ENCODE results near the gene KIF1C. TPM values are rescaled to one million over a fixed set of nuclear protein-coding genes. Genes with fewer than 3 reads are reported as not detected.
A peak's percentile ranks its signal among the peaks of the same experiment; 100 is the strongest.

Gene KIF1C
- total and polyA plus RNA-seq, 9 of the 15 experiments (the other 6 are each of a cell fraction or from before 2014, with no cell fraction given) = 0.38 to 68.4 (median 25.1) TPM

DNA sequence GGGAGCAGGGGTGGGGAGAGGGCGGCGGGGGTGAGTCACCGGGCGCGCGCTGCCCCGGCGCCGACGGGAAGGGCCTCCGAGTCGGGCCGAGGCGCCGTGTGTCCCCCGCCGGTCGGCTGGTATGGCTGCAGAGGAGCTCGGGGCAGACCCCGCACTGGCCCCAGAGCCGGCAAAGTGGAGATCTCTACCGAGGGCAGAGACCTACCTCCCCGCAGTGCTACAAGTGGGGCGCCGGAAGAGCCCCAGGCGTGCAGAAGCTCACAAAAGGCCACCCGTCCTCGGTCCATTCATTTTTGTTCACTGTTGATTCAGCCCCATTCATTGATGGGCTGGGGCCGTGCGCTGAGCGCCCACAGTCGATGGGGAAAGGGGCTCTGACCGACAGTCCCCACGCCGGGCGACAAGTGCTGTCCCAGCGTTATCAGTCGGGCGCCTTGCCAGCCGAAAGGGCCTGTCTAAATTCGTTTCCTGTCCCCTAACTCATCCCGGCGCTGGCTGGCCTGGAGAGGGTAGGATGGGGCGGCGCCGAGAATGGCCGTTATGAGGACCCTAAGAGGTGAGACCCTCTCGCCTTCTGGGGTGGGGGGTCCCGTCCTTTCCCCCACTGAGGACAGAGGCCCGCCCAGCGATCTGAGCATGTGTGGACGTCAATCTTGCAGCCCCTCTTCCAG lies 47.5 kb upstream of the KIF1C start (continued):
- TF ChIP-seq ID3 (CRISPR knock-in tag; IDR thresholded peaks at IDR 0.05) (no peak), ID3 (tag; IDR thresholded peaks at IDR 0.05) (no peak), YY1 (IDR thresholded peaks at IDR 0.05; ENCODE audit: borderline replicate concordance in 1 of 3, control insufficient read depth in 1 of 3, extremely low read depth in 1 of 3, insufficient read depth in 3 of 3, insufficient read length in 1 of 3, insufficient replicate concordance in 2 of 3, low read depth in 1 of 3, low read length in 2 of 3) (peak in 1 of 3 experiments; percentile 25), MAZ (CRISPR knock-in tag; conservative IDR thresholded peaks at IDR 0.05 in 1 of 2, IDR thresholded peaks at IDR 0.05 in 1 of 2) (peak; percentile 1 to 71; a peak in 2 of 4 replicates), MYNN (IDR thresholded peaks at IDR 0.05) (no peak), MYNN (CRISPR knock-in tag; IDR thresholded peaks at IDR 0.05) (no peak), STAT5A (IDR thresholded peaks at IDR 0.05; ENCODE audit: borderline replicate concordance, low read length) (no peak), ESRRA (IDR thresholded peaks at IDR 0.05; ENCODE audit: borderline replicate concordance, low read depth) (no peak), L3MBTL2 (IDR thresholded peaks at IDR 0.05) (0 out of 2 replicates have a peak, but pooled peaks have one; percentile 9), ZNF217 (CRISPR knock-in tag; IDR thresholded peaks at IDR 0.05) (no peak), ARID1B (IDR thresholded peaks at IDR 0.05) (peak; percentile 44), TCF15 (CRISPR knock-in tag; IDR thresholded peaks at IDR 0.05) (no peak), ETV1 (tag; conservative IDR thresholded peaks at IDR 0.05; ENCODE audit: low read depth) (peak; percentile 41; the same call in 1 of the 2 replicates), YBX1 (IDR thresholded peaks at IDR 0.05) (no peak)
- TF ChIP-seq, protein P1, sequence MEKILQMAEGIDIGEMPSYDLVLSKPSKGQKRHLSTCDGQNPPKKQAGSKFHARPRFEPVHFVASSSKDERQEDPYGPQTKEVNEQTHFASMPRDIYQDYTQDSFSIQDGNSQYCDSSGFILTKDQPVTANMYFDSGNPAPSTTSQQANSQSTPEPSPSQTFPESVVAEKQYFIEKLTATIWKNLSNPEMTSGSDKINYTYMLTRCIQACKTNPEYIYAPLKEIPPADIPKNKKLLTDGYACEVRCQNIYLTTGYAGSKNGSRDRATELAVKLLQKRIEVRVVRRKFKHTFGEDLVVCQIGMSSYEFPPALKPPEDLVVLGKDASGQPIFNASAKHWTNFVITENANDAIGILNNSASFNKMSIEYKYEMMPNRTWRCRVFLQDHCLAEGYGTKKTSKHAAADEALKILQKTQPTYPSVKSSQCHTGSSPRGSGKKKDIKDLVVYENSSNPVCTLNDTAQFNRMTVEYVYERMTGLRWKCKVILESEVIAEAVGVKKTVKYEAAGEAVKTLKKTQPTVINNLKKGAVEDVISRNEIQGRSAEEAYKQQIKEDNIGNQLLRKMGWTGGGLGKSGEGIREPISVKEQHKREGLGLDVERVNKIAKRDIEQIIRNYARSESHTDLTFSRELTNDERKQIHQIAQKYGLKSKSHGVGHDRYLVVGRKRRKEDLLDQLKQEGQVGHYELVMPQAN (IDR thresholded peaks at IDR 0.05; ENCODE audit: borderline replicate concordance) = 0 out of 2 replicates have a peak, but pooled peaks have one; percentile 7

All from K562 (cell line).